Osteoblast (primary cell): Measurements from ENCODE around the gene PRICKLE1. TPM values are rescaled to one million over a fixed set of nuclear protein-coding genes. Genes with fewer than 3 reads are reported as not detected.

Source experiments
- DNase-seq: peaks from one replicate; pipeline ENCODE4 v3.0.0; 2011; ENCODE audit warnings: low spot score, mixed read lengths; ENCODE audit not compliant: insufficient read length; ENCODE audit errors: missing footprints
- H2AFZ ChIP-seq: 2 replicates; pipeline ENCODE4 v1.6.0; 2011; ENCODE audit warnings: mild to moderate bottlenecking, low read length
- H3K27ac ChIP-seq: 2 replicates; pipeline ENCODE4 v1.5.1; 2011; ENCODE audit warnings: mild to moderate bottlenecking, low read depth, low read length, moderate library complexity
- H3K27me3 ChIP-seq: 2 replicates; pipeline ENCODE4 v1.6.0; 2012; ENCODE audit warnings: mild to moderate bottlenecking, control low read depth, inconsistent platforms, low read length, moderate library complexity; ENCODE audit not compliant: insufficient read depth
- H3K36me3 ChIP-seq: 2 replicates; pipeline ENCODE4 v1.5.1; 2011; ENCODE audit warnings: mild to moderate bottlenecking, low read length, control low read depth, moderate library complexity; ENCODE audit not compliant: insufficient read depth
- H3K4me1 ChIP-seq: 2 replicates; pipeline ENCODE4 v1.5.1; 2011; ENCODE audit warnings: mild to moderate bottlenecking, low read length, control low read depth, moderate library complexity; ENCODE audit not compliant: insufficient read depth
- H3K4me2 ChIP-seq: 2 replicates; pipeline ENCODE4 v1.6.0; 2011; ENCODE audit warnings: mild to moderate bottlenecking, low read length; ENCODE audit not compliant: insufficient read depth
- H3K4me3 ChIP-seq: fragments of 200-600 bp; sonication (generic); 3 replicates; pipeline ENCODE4 v1.5.1; 2012; ENCODE audit warnings: mild to moderate bottlenecking, low read length, inconsistent platforms; ENCODE audit not compliant: insufficient read depth
- H3K79me2 ChIP-seq: 2 replicates; pipeline ENCODE4 v1.6.0; 2012; ENCODE audit warnings: mild to moderate bottlenecking, low read length, control low read depth, inconsistent platforms; ENCODE audit not compliant: insufficient read depth
- H3K9me3 ChIP-seq: 2 replicates; pipeline ENCODE4 v1.5.1; 2011; ENCODE audit warnings: low read depth, low read length, control low read depth
- H4K20me1 ChIP-seq: 2 replicates; pipeline ENCODE4 v1.6.0; 2012; ENCODE audit warnings: mild to moderate bottlenecking, low read length, control low read depth; ENCODE audit not compliant: insufficient read depth
- CTCF ChIP-seq: IDR thresholded peaks from 2 replicates; pipeline ENCODE4 v1.5.1; 2011; ENCODE audit warnings: mild to moderate bottlenecking, low read depth, low read length, moderate library complexity; ENCODE audit errors: extremely low read depth
- total RNA-seq: library from RNA; depleted of rRNA; stranded (reverse); fragments of >200 nt; gene quantifications from 2 replicates; pipeline ENCODE4 v1.2.3, GENCODE V29; 2012

PRICKLE1 gene
- total RNA-seq, 1 donor = 13.0 TPM

GRCh38 chr12:42432517-42433140 lies 156.9 kb downstream of the PRICKLE1 start:
- DNase-seq = peak; percentile 48
- H3K79me2 ChIP-seq = no peaks in the 10 kb centered on the region
- no peaks in the 10 kb centered on the region for H3K4me1 ChIP-seq
- H2AFZ ChIP-seq = no peak overlapping the region
- no peaks in the 10 kb centered on the region for H3K27me3 ChIP-seq
- H3K4me2 ChIP-seq = no peak overlapping the region
- H3K4me3 ChIP-seq = no peak overlapping the region
- H3K36me3 ChIP-seq = peaks cover 9% of the 10 kb centered on the region
- no peaks in the 10 kb centered on the region for H3K9me3 ChIP-seq
- TF ChIP-seq CTCF = no peak
- no peaks in the 10 kb centered on the region for H4K20me1 ChIP-seq
- no peak overlapping the region for H3K27ac ChIP-seq

GRCh38 chr12:42428850-42429249 lies 160.7 kb downstream of the PRICKLE1 start:
- Histone ChIP-seq H3K27ac (no peak overlapping the region), H3K4me3 (no peak overlapping the region), H4K20me1 (no peaks in the 10 kb centered on the region), H3K79me2 (peaks cover 2% of the 10 kb centered on the region), H3K4me1 (peaks cover 9% of the 10 kb centered on the region), H3K9me3 (no peaks in the 10 kb centered on the region), H3K36me3 (peaks cover 9% of the 10 kb centered on the region), H3K4me2 (no peak overlapping the region), H2AFZ (no peak overlapping the region), H3K27me3 (no peaks in the 10 kb centered on the region)
- DNase-seq = no peak
- no peak for TF ChIP-seq CTCF

GRCh38 chr12:42426746-42427145 lies 162.8 kb downstream of the PRICKLE1 start:
- peaks cover 3% of the 10 kb centered on the region for H3K36me3 ChIP-seq
- no peaks in the 10 kb centered on the region for H3K27me3 ChIP-seq
- H4K20me1 ChIP-seq = no peaks in the 10 kb centered on the region
- peaks cover 2% of the 10 kb centered on the region for H3K79me2 ChIP-seq
- no peak overlapping the region for H3K4me3 ChIP-seq
- H3K4me2 ChIP-seq = no peak overlapping the region
- peaks cover 24% of the 10 kb centered on the region for H3K4me1 ChIP-seq
- no peak overlapping the region for H2AFZ ChIP-seq
- no peak for TF ChIP-seq CTCF
- no peaks in the 10 kb centered on the region for H3K9me3 ChIP-seq
- peak overlapping the region; percentile 27 for H3K27ac ChIP-seq
- DNase-seq = peak; percentile 48

GRCh38 chr12:42422785-42423184 lies 166.8 kb downstream of the PRICKLE1 start:
- H3K27me3 ChIP-seq = no peaks in the 10 kb centered on the region
- no peaks in the 10 kb centered on the region for H4K20me1 ChIP-seq
- H3K4me3 ChIP-seq = no peak overlapping the region
- peaks cover 2% of the 10 kb centered on the region for H3K79me2 ChIP-seq
- H3K4me1 ChIP-seq = peaks cover 28% of the 10 kb centered on the region
- no peaks in the 10 kb centered on the region for H3K9me3 ChIP-seq
- H3K4me2 ChIP-seq = peak overlapping the region; percentile 2
- no peaks in the 10 kb centered on the region for H3K36me3 ChIP-seq
- peak overlapping the region; percentile 80 for H3K27ac ChIP-seq
- peak; percentile 46 for DNase-seq
- H2AFZ ChIP-seq = no peak overlapping the region
- TF ChIP-seq CTCF = no peak
